H9 (cell line): Measurements from ENCODE around the gene PHOSPHO2. TPM values are rescaled to one million over a fixed set of nuclear protein-coding genes. Genes with fewer than 3 reads are reported as not detected.

Experiments
- DNase-seq: peaks from one replicate; pipeline ENCODE4 v3.0.0-alpha.2; 2017
- H2AFZ ChIP-seq: one replicate; pipeline ENCODE4 v1.6.1; 2013; ENCODE audit warnings: mild to moderate bottlenecking, low read length, control low read depth, moderate library complexity
- H2AK5ac ChIP-seq: 2 replicates; pipeline ENCODE4 v1.6.1; 2013; ENCODE audit warnings: low read length, control low read depth, mixed read lengths; ENCODE audit not compliant: insufficient read length
- H2BK120ac ChIP-seq: one replicate; pipeline ENCODE4 v1.6.1; 2013; ENCODE audit warnings: low read depth, mild to moderate bottlenecking, low read length, control low read depth, inconsistent platforms; ENCODE audit not compliant: poor library complexity, severe bottlenecking
- H2BK12ac ChIP-seq: 2 replicates; pipeline ENCODE4 v1.6.1; 2013; ENCODE audit warnings: low read length, control low read depth, mixed read lengths, low read depth; ENCODE audit not compliant: insufficient read length
- H2BK15ac ChIP-seq: 2 replicates; pipeline ENCODE4 v1.6.1; 2013; ENCODE audit warnings: low read depth, low read length, control low read depth
- H2BK20ac ChIP-seq: one replicate; pipeline ENCODE4 v1.6.1; 2013; ENCODE audit warnings: low read depth, mild to moderate bottlenecking, low read length, control low read depth, inconsistent platforms; ENCODE audit not compliant: poor library complexity, severe bottlenecking
- H2BK5ac ChIP-seq: 2 replicates; pipeline ENCODE4 v1.6.1; 2013; ENCODE audit warnings: low read length, control low read depth, mixed read lengths; ENCODE audit not compliant: insufficient read length
- H3K14ac ChIP-seq: 2 replicates; pipeline ENCODE4 v1.6.1; 2013; ENCODE audit warnings: low read length, control low read depth; ENCODE audit not compliant: insufficient read depth
- H3K18ac ChIP-seq: 2 replicates; pipeline ENCODE4 v1.6.1; 2013; ENCODE audit warnings: low read depth, mild to moderate bottlenecking, mixed read lengths, low read length, control low read depth; ENCODE audit not compliant: insufficient read length
- H3K23ac ChIP-seq: 2 replicates; pipeline ENCODE4 v1.6.1; 2013; ENCODE audit warnings: low read length, control low read depth, mixed read lengths, low read depth; ENCODE audit not compliant: insufficient read length
- H3K23me2 ChIP-seq: 2 replicates; pipeline ENCODE4 v1.6.1; 2013; ENCODE audit warnings: low read depth, mild to moderate bottlenecking, mixed read lengths, low read length, control low read depth; ENCODE audit not compliant: insufficient read length, poor library complexity, severe bottlenecking
- H3K27ac ChIP-seq: 2 replicates; pipeline ENCODE4 v1.5.1; 2013; ENCODE audit warnings: low read length, control low read depth, mixed read lengths, low read depth; ENCODE audit not compliant: insufficient read length
- H3K27me3 ChIP-seq: 2 replicates; pipeline ENCODE4 v1.6.1; 2013; ENCODE audit warnings: low read length, control low read depth, inconsistent platforms; ENCODE audit not compliant: insufficient read depth
- H3K4ac ChIP-seq: 2 replicates; pipeline ENCODE4 v1.6.1; 2013; ENCODE audit warnings: low read depth, mild to moderate bottlenecking, control low read depth, inconsistent platforms, low read length, moderate library complexity
- H3K4me1 ChIP-seq: 2 replicates; pipeline ENCODE4 v1.6.1; 2013; ENCODE audit warnings: low read length, control low read depth, inconsistent platforms; ENCODE audit not compliant: insufficient read depth
- H3K4me2 ChIP-seq: 2 replicates; pipeline ENCODE4 v1.6.1; 2013; ENCODE audit warnings: low read length, control low read depth, mixed read lengths; ENCODE audit not compliant: insufficient read length, insufficient read depth
- H3K56ac ChIP-seq: 2 replicates; pipeline ENCODE4 v1.6.1; 2013; ENCODE audit warnings: low read depth, mild to moderate bottlenecking, mixed read lengths, low read length, control low read depth; ENCODE audit not compliant: insufficient read length
- H3K79me1 ChIP-seq: 2 replicates; pipeline ENCODE4 v1.6.1; 2013; ENCODE audit warnings: low read depth, mild to moderate bottlenecking, moderate library complexity, low read length, control low read depth, inconsistent platforms; ENCODE audit not compliant: insufficient read depth, poor library complexity, severe bottlenecking
- H3K79me2 ChIP-seq: 2 replicates; pipeline ENCODE4 v1.6.1; 2013; ENCODE audit warnings: low read length, control low read depth, inconsistent platforms; ENCODE audit not compliant: insufficient read depth
- H3K9ac ChIP-seq: 2 replicates; pipeline ENCODE4 v1.6.1; 2013; ENCODE audit warnings: low read length, control low read depth, mixed read lengths; ENCODE audit not compliant: insufficient read length; ENCODE audit errors: extremely low read depth
- H3K9me3 ChIP-seq: one replicate; pipeline ENCODE4 v1.6.1; 2013; ENCODE audit warnings: low read depth, low read length, inconsistent platforms; ENCODE audit not compliant: control insufficient read depth
- H3T11ph ChIP-seq: one replicate; pipeline ENCODE4 v1.6.1; 2013; ENCODE audit warnings: mild to moderate bottlenecking, low read length, control low read depth, inconsistent platforms
- H4K20me1 ChIP-seq: one replicate; pipeline ENCODE4 v1.6.1; 2013; ENCODE audit not compliant: control insufficient read depth, insufficient read length, insufficient read depth
- H4K5ac ChIP-seq: 2 replicates; pipeline ENCODE4 v1.6.1; 2013; ENCODE audit warnings: low read depth, mild to moderate bottlenecking, mixed read lengths, low read length, control low read depth; ENCODE audit not compliant: insufficient read length
- H4K8ac ChIP-seq: replicated peaks from 2 replicates; pipeline ENCODE4 v1.6.1; 2013; ENCODE audit warnings: low read length, control low read depth, mixed read lengths, low read depth; ENCODE audit not compliant: insufficient read length
- H4K91ac ChIP-seq: 2 replicates; pipeline ENCODE4 v1.6.1; 2013; ENCODE audit warnings: low read depth, mild to moderate bottlenecking, moderate library complexity, mixed read lengths, low read length, control low read depth; ENCODE audit not compliant: insufficient read length
- H3K27ac Mint-ChIP-seq, 3 experiments: 2 replicates in 2 of 3; 3 replicates in 1 of 3; pipeline ENCODE4 v1.8.0; 2020 to 2021; ENCODE audit warnings: mixed read lengths in 3 of 3, mild to moderate bottlenecking in 1 of 3, moderate library complexity in 1 of 3
- H3K27me3 Mint-ChIP-seq: 2 replicates; pipeline ENCODE4 v1.8.0; 2021; ENCODE audit warnings: low read depth, mild to moderate bottlenecking, moderate library complexity, mixed read lengths
- H3K36me3 Mint-ChIP-seq, 3 experiments: 2 replicates in 2 of 3; 3 replicates in 1 of 3; pipeline ENCODE4 v1.8.0; 2020 to 2021; ENCODE audit warnings: low read depth in 3 of 3, mixed read lengths in 3 of 3; ENCODE audit not compliant: insufficient read depth in 1 of 3
- H3K4me1 Mint-ChIP-seq, 2 experiments: 2 replicates each; pipeline ENCODE4 v1.8.0; 2020; ENCODE audit warnings: mixed read lengths in 2 of 2
- H3K4me3 Mint-ChIP-seq, 2 experiments: 2 replicates in 1 of 2; 3 replicates in 1 of 2; pipeline ENCODE4 v1.8.0; 2020 to 2021; ENCODE audit warnings: mild to moderate bottlenecking in 2 of 2, mixed read lengths in 2 of 2, moderate library complexity in 1 of 2
- H3K9me3 Mint-ChIP-seq, 2 experiments: 2 replicates in 1 of 2; 3 replicates in 1 of 2; pipeline ENCODE4 v1.8.0; 2020; ENCODE audit warnings: mild to moderate bottlenecking in 2 of 2, mixed read lengths in 2 of 2, moderate library complexity in 1 of 2
- WGBS: extraction: QIAGEN DNeasy Blood & Tissue Kit; methylation state at CpG from one replicate; pipeline ENCODE4 v1.1.7; 2013; ENCODE audit warnings: missing lambda C conversion rate, low lambda C conversion rate, mixed read lengths; ENCODE audit not compliant: insufficient read length; ENCODE audit errors: extremely low coverage; 5-methylcytosine and 5-hydroxymethylcytosine counted together
- total RNA-seq: library from RNA; stranded (reverse); gene quantifications from 2 replicates; pipeline ENCODE4 v1.2.1, GENCODE V29; 2021
- TF ChIP-seq, protein P1 (sequence below): fragments of 200-600 bp; sonication (generic); conservative IDR thresholded peaks from 3 replicates; pipeline ENCODE4 v1.8.0; 2021; ENCODE audit warnings: antibody characterized with exemption, mild to moderate bottlenecking

Gene PHOSPHO2
- total RNA-seq, 1 experiment from 2014 or later = 7.2 TPM

DNA sequence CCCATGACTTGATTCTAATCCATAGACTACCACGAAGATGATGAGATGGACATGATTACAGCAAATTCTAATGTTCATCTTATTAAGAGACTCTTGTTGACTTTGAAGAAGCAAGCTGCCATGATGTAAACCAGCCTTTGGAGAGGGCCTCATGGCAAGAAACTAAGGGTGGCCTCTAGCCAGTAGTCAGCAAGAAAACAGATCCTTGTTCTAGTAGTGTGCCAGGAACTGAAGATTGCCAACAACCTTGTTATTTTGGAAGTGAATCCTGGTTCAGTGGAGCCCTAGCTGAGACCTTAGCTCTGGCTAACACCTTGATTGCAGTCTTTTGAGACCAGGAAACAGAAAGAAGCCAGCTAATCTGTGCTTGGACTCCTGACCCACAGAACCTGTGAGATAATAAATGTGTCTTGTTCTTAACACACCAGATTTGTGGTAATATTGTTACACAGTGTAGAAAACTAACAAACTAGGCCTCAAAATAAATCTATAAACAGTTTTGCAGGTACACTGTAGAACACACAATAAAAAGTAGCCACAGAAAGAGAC lies 10.0 kb downstream of the PHOSPHO2 start:
- H3K27ac ChIP-seq = no peak overlapping the region
- H2AK5ac ChIP-seq = no peak overlapping the region
- no peaks in the 10 kb centered on the region for H3K27me3 ChIP-seq
- no peak overlapping the region for H2BK120ac ChIP-seq
- Mint-ChIP-seq H3K36me3 (peaks cover 0 to 9% (median under 1%) of the 10 kb centered on the region in 3 experiments; a peak in 5 of 7 replicates), H3K27me3 (no peaks in the 10 kb centered on the region), H3K9me3 (no peaks in the 10 kb centered on the region), H3K27ac (no peak overlapping the region), H3K4me3 (no peak overlapping the region), H3K4me1 (no peaks in the 10 kb centered on the region)
- H3K9me3 ChIP-seq = no peaks in the 10 kb centered on the region
- no peak overlapping the region for H3K23ac ChIP-seq
- no peak for DNase-seq
- no peaks in the 10 kb centered on the region for H4K20me1 ChIP-seq
- no peak overlapping the region for H4K8ac ChIP-seq
- WGBS = no CpG with 5 or more reads among the region's 1 CpG
- H2AFZ ChIP-seq = no peak overlapping the region
- H2BK15ac ChIP-seq = no peak overlapping the region
- TF ChIP-seq, protein P1, sequence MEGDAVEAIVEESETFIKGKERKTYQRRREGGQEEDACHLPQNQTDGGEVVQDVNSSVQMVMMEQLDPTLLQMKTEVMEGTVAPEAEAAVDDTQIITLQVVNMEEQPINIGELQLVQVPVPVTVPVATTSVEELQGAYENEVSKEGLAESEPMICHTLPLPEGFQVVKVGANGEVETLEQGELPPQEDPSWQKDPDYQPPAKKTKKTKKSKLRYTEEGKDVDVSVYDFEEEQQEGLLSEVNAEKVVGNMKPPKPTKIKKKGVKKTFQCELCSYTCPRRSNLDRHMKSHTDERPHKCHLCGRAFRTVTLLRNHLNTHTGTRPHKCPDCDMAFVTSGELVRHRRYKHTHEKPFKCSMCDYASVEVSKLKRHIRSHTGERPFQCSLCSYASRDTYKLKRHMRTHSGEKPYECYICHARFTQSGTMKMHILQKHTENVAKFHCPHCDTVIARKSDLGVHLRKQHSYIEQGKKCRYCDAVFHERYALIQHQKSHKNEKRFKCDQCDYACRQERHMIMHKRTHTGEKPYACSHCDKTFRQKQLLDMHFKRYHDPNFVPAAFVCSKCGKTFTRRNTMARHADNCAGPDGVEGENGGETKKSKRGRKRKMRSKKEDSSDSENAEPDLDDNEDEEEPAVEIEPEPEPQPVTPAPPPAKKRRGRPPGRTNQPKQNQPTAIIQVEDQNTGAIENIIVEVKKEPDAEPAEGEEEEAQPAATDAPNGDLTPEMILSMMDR = no peak
- no peak overlapping the region for H3K4ac ChIP-seq
- H2BK5ac ChIP-seq = no peak overlapping the region
- H3K4me1 ChIP-seq = no peaks in the 10 kb centered on the region
- H3K79me2 ChIP-seq = no peaks in the 10 kb centered on the region
- no peak overlapping the region for H2BK12ac ChIP-seq
- no peak overlapping the region for H3T11ph ChIP-seq
- no peak overlapping the region for H3K9ac ChIP-seq
- no peaks in the 10 kb centered on the region for H3K79me1 ChIP-seq
- H4K5ac ChIP-seq = no peak overlapping the region
- no peak overlapping the region for H3K18ac ChIP-seq
- H3K14ac ChIP-seq = no peak overlapping the region
- no peak overlapping the region for H2BK20ac ChIP-seq
- H4K91ac ChIP-seq = no peak overlapping the region
- no peaks in the 10 kb centered on the region for H3K23me2 ChIP-seq
- no peak overlapping the region for H3K56ac ChIP-seq
- H3K4me2 ChIP-seq = no peak overlapping the region
